GM12878 (cell line): Measurements from ENCODE around the gene MRPL16. TPM values are rescaled to one million over a fixed set of nuclear protein-coding genes. Genes with fewer than 3 reads are reported as not detected.

ENCODE experiments used
- ATAC-seq: fragments of 200-7000 bp; cut with Tn5 transposase; 3 replicates; pipeline ENCODE4 v1.9.1; 2020; ENCODE audit warnings: mild to moderate bottlenecking, moderate library complexity
- BruUV-seq: library from RNA; stranded (reverse); fragments of 400-500 nt; replicated peaks from 2 replicates; lab custom pipeline; 2021; lab: Mats Ljungman, UMichigan
- CTCF ChIA-PET: fragments of 300-600 bp; sonication (Branson Sonifier 250); formaldehyde crosslinking; extraction: SDS; loops from one replicate; lab custom pipeline; 2021; ENCODE audit warnings: inconsistent platforms; lab: Yijun Ruan, JAX
- POLR2A ChIA-PET: fragments of 350-600 bp; formaldehyde crosslinking; extraction: SDS; loops from one replicate; lab custom pipeline; 2021; ENCODE audit warnings: inconsistent platforms; lab: Charles Lee
- RAD21 ChIA-PET: fragments of 300-600 bp; sonication (Branson Sonifier 250); formaldehyde crosslinking; loops from one replicate; lab custom pipeline; 2023; ENCODE audit warnings: antibody characterized with exemption; ENCODE audit not compliant: unreplicated experiment; lab: Charles Lee
- SMC1A ChIA-PET: fragments of 300-600 bp; sonication (Branson Sonifier 250); formaldehyde crosslinking; loops from one replicate; lab custom pipeline; 2023; ENCODE audit not compliant: unreplicated experiment, uncharacterized antibody; lab: Charles Lee
- DNase-seq: peaks from one replicate; pipeline ENCODE4 v3.0.0-alpha.2; 2011; ENCODE audit warnings: low read depth, low spot score
- FAIRE-seq: peaks from 3 replicates; lab custom pipeline; 2011; peaks lifted over from hg19 to GRCh38; lab: Jason Lieb, UNC
- H2AFZ ChIP-seq: 2 replicates; pipeline ENCODE4 v1.6.0; 2011; ENCODE audit warnings: low read depth, low read length, control low read depth; ENCODE audit not compliant: control insufficient read depth
- H3K27ac ChIP-seq: 2 replicates; pipeline ENCODE4 v1.5.1; 2011; ENCODE audit warnings: control low read depth; ENCODE audit not compliant: control insufficient read depth, insufficient read depth
- H3K27me3 ChIP-seq, 2 experiments: replicated peaks in 1 of 2; 2 replicates each; pipeline versions ENCODE4 v1.6.0 to v1.6.1; 2011; ENCODE audit warnings: low read length in 1 of 2; ENCODE audit not compliant: control insufficient read depth in 2 of 2, insufficient read depth in 2 of 2
- H3K36me3 ChIP-seq, 2 experiments: 2 replicates each; pipeline ENCODE4 v1.5.1; 2011; ENCODE audit warnings: low read length in 1 of 2; ENCODE audit not compliant: control insufficient read depth in 2 of 2, insufficient read depth in 2 of 2
- H3K4me1 ChIP-seq: 2 replicates; pipeline ENCODE4 v1.6.1; 2011; ENCODE audit warnings: mild to moderate bottlenecking, low read length, moderate library complexity, mixed read lengths; ENCODE audit not compliant: control insufficient read depth, insufficient read depth
- H3K4me2 ChIP-seq: 2 replicates; pipeline ENCODE4 v1.6.0; 2011; ENCODE audit warnings: control low read depth; ENCODE audit not compliant: control insufficient read depth, insufficient read depth
- H3K4me3 ChIP-seq: fragments of 200-600 bp; sonication (generic); 2 replicates; pipeline ENCODE4 v1.5.1; 2016
- H3K79me2 ChIP-seq: 2 replicates; pipeline ENCODE4 v1.6.0; 2011; ENCODE audit warnings: low read length; ENCODE audit not compliant: control insufficient read depth, insufficient read depth
- H3K9ac ChIP-seq: 2 replicates; pipeline ENCODE4 v1.8.0; 2011; ENCODE audit warnings: low read length, control low read depth, mixed read lengths; ENCODE audit not compliant: control insufficient read depth, insufficient read depth
- H3K9me3 ChIP-seq: replicated peaks from 3 replicates; pipeline ENCODE4 v1.5.1; 2011; ENCODE audit warnings: mild to moderate bottlenecking, low read length; ENCODE audit not compliant: control insufficient read depth, insufficient read depth
- H4K20me1 ChIP-seq: 2 replicates; pipeline ENCODE4 v1.6.0; 2011; ENCODE audit not compliant: control insufficient read depth, insufficient read depth
- ATF7 ChIP-seq: fragments of 450-650 bp; IDR thresholded peaks from 2 replicates; pipeline ENCODE4 v1.6.1; 2016; ENCODE audit warnings: low read depth, mild to moderate bottlenecking
- BHLHE40 ChIP-seq, 2 experiments: fragments of 450-650 bp in 1 of 2; IDR thresholded peaks; 2 replicates each; pipeline ENCODE4 v1.6.1; 2011 to 2017; ENCODE audit warnings: low read depth in 2 of 2, borderline replicate concordance in 1 of 2, improper control_type of control experiment in 1 of 2, low read length in 1 of 2, mild to moderate bottlenecking in 1 of 2
- CHD1 ChIP-seq: IDR thresholded peaks from 2 replicates; pipeline ENCODE4 v1.6.1; 2012; ENCODE audit warnings: low read depth, low read length, improper control_type of control experiment
- CHD2 ChIP-seq: IDR thresholded peaks from 2 replicates; pipeline ENCODE4 v1.6.1; 2011; ENCODE audit warnings: low read depth, low read length, improper control_type of control experiment, borderline replicate concordance
- EP300 ChIP-seq, 2 experiments: fragments of 150-350 bp in 1 of 2; IDR thresholded peaks; 2 replicates each; pipeline ENCODE4 v1.6.1; 2011 to 2012; ENCODE audit warnings: low read depth in 2 of 2, low read length in 2 of 2, borderline replicate concordance in 1 of 2, improper control_type of control experiment in 1 of 2, inconsistent platforms in 1 of 2; ENCODE audit not compliant: control insufficient read depth in 1 of 2
- FOXK2 ChIP-seq: fragments of 450-650 bp; IDR thresholded peaks from 2 replicates; pipeline ENCODE4 v1.6.1; 2017; ENCODE audit warnings: mild to moderate bottlenecking, moderate library complexity
- MEF2B ChIP-seq: fragments of 450-650 bp; IDR thresholded peaks from 2 replicates; pipeline ENCODE4 v1.6.1; 2018; ENCODE audit warnings: mild to moderate bottlenecking, moderate library complexity; ENCODE audit not compliant: partially characterized antibody, poor library complexity, severe bottlenecking
- MLLT1 ChIP-seq: fragments of 450-650 bp; IDR thresholded peaks from 2 replicates; pipeline ENCODE4 v1.6.1; 2016; ENCODE audit warnings: mild to moderate bottlenecking
- NFYA ChIP-seq: IDR thresholded peaks from 2 replicates; pipeline ENCODE4 v1.6.1; 2011; ENCODE audit warnings: low read depth, mild to moderate bottlenecking, low read length, improper control_type of control experiment, borderline replicate concordance
- NFYB ChIP-seq: IDR thresholded peaks from 2 replicates; pipeline ENCODE4 v1.6.1; 2011; ENCODE audit warnings: low read depth, mild to moderate bottlenecking, low read length, improper control_type of control experiment, moderate library complexity; ENCODE audit not compliant: insufficient read depth
- NR2F1 ChIP-seq: fragments of 450-650 bp; conservative IDR thresholded peaks from 2 replicates; pipeline ENCODE4 v1.6.1; 2017; ENCODE audit warnings: mild to moderate bottlenecking
- POLR2AphosphoS2 ChIP-seq: IDR thresholded peaks from 2 replicates; pipeline ENCODE4 v1.6.1; 2011; ENCODE audit warnings: low read depth, mild to moderate bottlenecking, low read length, improper control_type of control experiment, moderate library complexity
- RFX5 ChIP-seq: IDR thresholded peaks from 2 replicates; pipeline ENCODE4 v1.6.1; 2011; ENCODE audit warnings: low read depth, low read length, improper control_type of control experiment
- SRF ChIP-seq, 2 experiments: IDR thresholded peaks; 2 replicates each; pipeline ENCODE4 v1.6.1; 2011; ENCODE audit warnings: low read depth in 2 of 2, low read length in 2 of 2, mild to moderate bottlenecking in 1 of 2, moderate library complexity in 1 of 2
- TBL1XR1 ChIP-seq: IDR thresholded peaks from 2 replicates; pipeline ENCODE4 v1.6.1; 2012; ENCODE audit warnings: low read depth, low read length, improper control_type of control experiment
- ZBTB11 ChIP-seq: fragments of 450-650 bp; formaldehyde crosslinking; IDR thresholded peaks from 2 replicates; pipeline ENCODE4 v1.5.0; 2022; ENCODE audit warnings: mild to moderate bottlenecking, missing genetic modification characterization
- WGBS: methylation state at CpG from one replicate; pipeline ENCODE4 v1.1.6; 2016; ENCODE audit warnings: low lambda C conversion rate; ENCODE audit not compliant: insufficient replicate concordance, insufficient coverage; ENCODE audit errors: missing lambda C conversion rate; 5-methylcytosine and 5-hydroxymethylcytosine counted together
- in situ Hi-C: fragments of 300-500 bp; cut with MboI; formaldehyde crosslinking; loops from 9 replicates; pipeline ENCODE4 v1.14.3; 2018; ENCODE audit warnings: mixed read lengths
- intact Hi-C: fragments of 100-400 bp; cut with micrococcal nuclease; formaldehyde crosslinking; loops from one replicate; pipeline ENCODE4 v1.14.2; 2022; ENCODE audit not compliant: unreplicated experiment
- polyA plus RNA-seq, 11 experiments: library from polyadenylated mRNA; depleted of rRNA in 4 of 11; unstranded in 6 of 11; stranded (reverse) in 5 of 11; fragments of >200 nt; fragmentation: Nextera tagmentation in 4 of 11; fragmentation: Illumina TruSeq in 1 of 11; extraction: Ambion mirVana in 4 of 11; extraction: Trizol in 1 of 11; gene quantifications; 1 replicate in 1 of 11; 2 replicates in 10 of 11; pipeline versions ENCODE4 v1.2.1 to v1.2.3, GENCODE V29; 2011 to 2016; ENCODE audit warnings: inconsistent platforms in 2 of 11, missing spikeins in 2 of 11, low read depth in 1 of 11
- total RNA-seq, 4 experiments: library from RNA; depleted of rRNA in 3 of 4; stranded (reverse); fragments of >200 nt in 3 of 4; fragmentation: Illumina TruSeq in 1 of 4; extraction: Trizol in 1 of 4; gene quantifications; 2 replicates each; pipeline versions ENCODE4 v1.2.1 to v1.2.3, GENCODE V29; 2013 to 2021

MRPL16 gene
- total and polyA plus RNA-seq, 10 of the 15 experiments (the other 5 are each of a cell fraction or from before 2014, with no cell fraction given), result 38.2 to 167 (median 106) TPM

GRCh38 chr11:59849129-59849528 is 38.6 kb upstream of the MRPL16 start:
- H3K27me3 ChIP-seq, result no peaks in the 10 kb centered on the region; a peak in 1 of 4 replicates
- ChIA-PET CTCF (no interaction called here), POLR2A (no interaction called here)
- DNase-seq (no peak), ATAC-seq (no peak)
- no peak overlapping the region for H3K27ac ChIP-seq
- BruUV-seq, result no TSS peak
- H3K9me3 ChIP-seq, result no peaks in the 10 kb centered on the region
- no peak for TF ChIP-seq NR2F1
- TF ChIP-seq NFYA, result no peak
- no peak for TF ChIP-seq NFYB
- TF ChIP-seq CHD2, result no peak
- TF ChIP-seq EP300 (IDR thresholded peaks at IDR 0.05; ENCODE audit: borderline replicate concordance in 1 of 2, control insufficient read depth in 1 of 2, low read depth in 2 of 2, low read length in 2 of 2), result no peak
- TF ChIP-seq MEF2B, result no peak
- TF ChIP-seq CHD1, result no peak
- TF ChIP-seq ZBTB11, result no peak
- TF ChIP-seq ATF7, result no peak
- no peak for TF ChIP-seq SRF (IDR thresholded peaks at IDR 0.05; ENCODE audit: low read depth in 2 of 2, low read length in 2 of 2)
- no peak for TF ChIP-seq RFX5
- TF ChIP-seq MLLT1, result no peak
- TF ChIP-seq FOXK2, result no peak
- no peak for TF ChIP-seq POLR2AphosphoS2
- no peak for TF ChIP-seq BHLHE40 (IDR thresholded peaks at IDR 0.05; ENCODE audit: borderline replicate concordance in 1 of 2, low read depth in 2 of 2, low read length in 1 of 2)
- TF ChIP-seq TBL1XR1, result no peak
- TF ChIP-seq, all 136 proteins: peak for 0
- Histone ChIP-seq H2AFZ (no peak overlapping the region), H3K9ac (no peak overlapping the region), H3K4me3 (no peak overlapping the region), H3K4me2 (no peak overlapping the region), H3K4me1 (no peaks in the 10 kb centered on the region), H4K20me1 (no peaks in the 10 kb centered on the region), H3K36me3 (no peaks in the 10 kb centered on the region), H3K79me2 (no peaks in the 10 kb centered on the region)
- in situ Hi-C loops (no loop called here), intact Hi-C loops (no loop called here)
- no peak for FAIRE-seq
- WGBS, result 0% methylated on average over 2 of the region's 2 CpGs
- ChIA-PET SMC1A (interaction anchor here (1.1 kb wide), 1 partner anchor 20 kb away, joined by 4 read pairs; no protein-coding TSS in a partner anchor), RAD21 (no interaction called here)
